Measurements from ENCODE around the gene KASH5.
"Not testable (repeated sequence)": the region's sequence is repeated elsewhere in the genome, so short reads cannot be mapped to it uniquely, and the experiment has no call there.

Gene KASH5

GRCh38 chr19:49436381-49437017 is 48.5 kb downstream of the KASH5 start:
- no peak for DNase-seq (ENCODE audit: low spot score)

GRCh38 chr19:49437231-49437630 is 49.2 kb downstream of the KASH5 start:
- no peak for DNase-seq (ENCODE audit: low spot score)

- no peak for DNase-seq (ENCODE audit: low spot score)
These were observed 50.2 kb downstream of the KASH5 start for GRCh38 chr19:49438261-49438660.

- no peak for DNase-seq (ENCODE audit: low spot score)
These were observed 51.8 kb downstream of the KASH5 start for GRCh38 chr19:49439836-49440235.

GRCh38 chr19:49440439-49441209 is 52.6 kb downstream of the KASH5 start:
- no peak for DNase-seq (ENCODE audit: low spot score)

GRCh38 chr19:49441210-49441959 is 53.3 kb downstream of the KASH5 start, which contains the start of gene SLC17A7:
TSS of gene SLC17A7 (minus strand) at chr19:49441527. CDS start at chr19:49441379, 148 bp downstream.
- peak; percentile 56 for DNase-seq (ENCODE audit: low spot score)

- DNase-seq (ENCODE audit: low spot score) = no peak
These were observed 53.9 kb downstream of the KASH5 start for GRCh38 chr19:49441960-49442350.

- DNase-seq (ENCODE audit: low spot score) = no peak
These were observed 54.3 kb downstream of the KASH5 start for GRCh38 chr19:49442354-49442753.

- DNase-seq (ENCODE audit: low spot score) = peak; percentile 93
These were observed 54.8 kb downstream of the KASH5 start for GRCh38 chr19:49442771-49443365.

GRCh38 chr19:49443366-49444099 is 55.5 kb downstream of the KASH5 start:
- peak; percentile 96 for DNase-seq (ENCODE audit: low spot score)

- DNase-seq (ENCODE audit: low spot score) = not testable (repeated sequence)
These were observed 56.2 kb downstream of the KASH5 start for GRCh38 chr19:49444100-49444700.

GRCh38 chr19:49445997-49446396 is 57.9 kb downstream of the KASH5 start:
- no peak for DNase-seq (ENCODE audit: low spot score)

GRCh38 chr19:49447485-49448431 is 59.7 kb downstream of the KASH5 start:
- DNase-seq (ENCODE audit: low spot score) = no peak

- no peak for DNase-seq (ENCODE audit: low spot score)
These were observed 60.4 kb downstream of the KASH5 start for GRCh38 chr19:49448432-49448786.

GRCh38 chr19:49450405-49450804 is 62.4 kb downstream of the KASH5 start:
- no peak for DNase-seq (ENCODE audit: low spot score)

GRCh38 chr19:49451430-49452181 is 63.6 kb downstream of the KASH5 start, which contains the start of gene PIH1D1:
TSS of gene PIH1D1 (minus strand) at chr19:49451814. CDS start at chr19:49451574, 240 bp downstream.
- DNase-seq (ENCODE audit: low spot score) = peak; percentile 99

- peak; percentile 98 for DNase-seq (ENCODE audit: low spot score)
These were observed 65.1 kb downstream of the KASH5 start, which contains the start of gene ALDH16A1 for GRCh38 chr19:49453013-49453756. TSS of gene ALDH16A1 (plus strand) at chr19:49453225. CDS start at chr19:49453332, 107 bp downstream.

- no peak for DNase-seq (ENCODE audit: low spot score)
These were observed 65.8 kb downstream of the KASH5 start for GRCh38 chr19:49453757-49454240.

Measured in LoVo (cell line).